HG03139 (cell line): Measurements from ENCODE around the gene INSIG1.

ENCODE experiments used
- ATAC-seq: cut with Tn5 transposase; IDR thresholded peaks from one replicate; pipeline ENCODE4 v1.9.1; 2021; ENCODE audit not compliant: unreplicated experiment

Gene INSIG1

DNA sequence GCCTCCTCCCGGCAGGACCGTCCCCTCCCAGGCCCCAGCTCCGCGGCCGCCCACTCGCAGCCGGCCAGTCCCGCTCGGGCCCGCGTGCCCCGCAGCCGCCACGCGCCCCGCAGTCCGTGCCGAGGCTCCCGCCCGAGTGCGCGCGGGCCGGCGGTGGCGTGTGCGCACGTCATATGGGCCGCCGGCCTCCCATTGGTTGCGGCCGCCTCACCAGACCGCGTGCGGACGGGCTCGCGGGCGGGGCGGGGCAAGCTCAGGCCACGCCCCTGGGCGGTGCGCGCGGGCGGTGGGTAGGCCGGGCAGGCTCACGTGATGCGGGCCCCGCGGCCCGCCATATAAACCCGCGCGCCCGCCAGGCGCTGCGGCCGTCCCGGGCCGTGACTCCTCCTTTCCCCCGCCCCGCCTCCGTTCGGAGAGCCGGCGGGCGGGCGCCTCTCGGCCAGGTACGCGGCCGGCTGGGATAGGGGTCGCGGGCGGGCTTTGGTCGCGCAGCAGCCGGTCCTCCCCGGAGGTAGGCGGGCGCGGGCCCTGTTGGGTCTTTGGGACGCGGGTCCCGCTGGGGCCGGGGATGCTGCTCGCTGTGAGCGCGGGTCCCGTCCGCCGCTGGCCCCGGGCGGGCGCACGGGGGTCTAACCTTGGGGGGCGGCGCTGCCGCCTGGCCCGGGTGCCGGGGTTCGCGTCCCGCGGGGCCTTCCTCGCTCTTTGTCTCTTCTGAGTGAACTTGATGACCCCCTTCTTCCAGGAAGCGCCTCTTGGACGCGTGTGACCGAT, at the start of gene INSIG1:
Gene INSIG1 (plus strand): TSS at position 362 of the 771 bp plus-strand sequence. CDS start 408 bp downstream, at position 770.
- peak; percentile 54 for ATAC-seq

DNA sequence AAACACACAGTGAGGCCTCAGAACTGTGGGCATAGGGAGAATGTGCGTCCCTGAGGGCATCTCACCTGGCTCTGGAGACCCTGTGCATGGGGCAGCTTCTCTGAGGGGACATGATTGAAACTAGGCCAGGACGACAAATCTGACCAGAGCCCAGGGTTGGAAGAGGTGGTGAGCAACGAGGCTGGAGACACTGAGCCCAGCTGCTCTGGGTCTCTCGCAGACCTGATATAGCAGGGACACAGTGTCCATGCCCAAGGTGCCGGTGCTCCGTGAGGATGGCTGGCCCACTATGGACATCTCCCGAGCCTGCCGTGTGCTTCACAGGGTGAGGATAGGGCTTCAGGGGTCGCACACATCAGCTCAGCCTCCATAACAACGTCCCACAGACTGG, 49.3 kb upstream of the INSIG1 start:
- ATAC-seq, result no peak

DNA sequence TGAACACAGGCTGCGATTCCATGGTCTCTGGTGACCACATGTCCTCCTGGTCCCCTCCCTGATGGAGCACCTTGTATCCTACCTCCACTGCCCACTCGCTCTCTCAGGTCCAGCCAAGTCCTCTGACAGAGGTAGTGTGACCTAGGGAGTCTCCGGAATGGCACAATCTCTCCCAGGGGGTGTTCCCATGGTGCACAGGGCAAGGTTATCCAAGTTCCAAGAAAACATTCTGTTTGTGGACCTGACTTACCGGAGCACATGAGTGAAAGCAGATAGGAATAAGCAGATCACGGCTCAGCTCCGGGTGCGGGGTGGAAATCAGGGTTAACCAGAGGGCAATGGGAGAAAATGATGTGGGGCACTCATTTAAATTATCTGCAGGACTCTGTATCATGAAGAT, 45.8 kb upstream of the INSIG1 start:
- ATAC-seq, result no peak

DNA sequence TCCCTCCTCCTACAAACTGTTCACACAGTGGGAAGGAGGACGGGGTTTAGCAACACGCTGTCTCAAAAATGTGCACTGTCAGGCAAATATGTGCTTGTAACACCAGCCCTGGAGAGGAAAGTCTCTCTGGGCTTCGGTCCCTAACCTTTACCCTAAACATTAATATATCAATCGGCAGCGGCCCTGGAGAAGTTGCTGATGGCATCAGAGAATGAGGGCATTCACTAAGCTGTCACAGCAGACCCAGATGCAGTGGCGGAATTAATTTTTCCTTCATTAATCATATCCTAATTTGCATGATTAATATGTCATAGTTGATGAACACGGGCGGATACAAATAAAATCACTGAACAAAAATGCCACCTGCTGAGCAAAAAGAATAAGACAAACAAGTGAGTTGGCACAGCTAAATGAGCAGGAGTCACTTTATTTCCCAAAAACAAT, 45.2 kb upstream of the INSIG1 start:
- ATAC-seq, result no peak

DNA sequence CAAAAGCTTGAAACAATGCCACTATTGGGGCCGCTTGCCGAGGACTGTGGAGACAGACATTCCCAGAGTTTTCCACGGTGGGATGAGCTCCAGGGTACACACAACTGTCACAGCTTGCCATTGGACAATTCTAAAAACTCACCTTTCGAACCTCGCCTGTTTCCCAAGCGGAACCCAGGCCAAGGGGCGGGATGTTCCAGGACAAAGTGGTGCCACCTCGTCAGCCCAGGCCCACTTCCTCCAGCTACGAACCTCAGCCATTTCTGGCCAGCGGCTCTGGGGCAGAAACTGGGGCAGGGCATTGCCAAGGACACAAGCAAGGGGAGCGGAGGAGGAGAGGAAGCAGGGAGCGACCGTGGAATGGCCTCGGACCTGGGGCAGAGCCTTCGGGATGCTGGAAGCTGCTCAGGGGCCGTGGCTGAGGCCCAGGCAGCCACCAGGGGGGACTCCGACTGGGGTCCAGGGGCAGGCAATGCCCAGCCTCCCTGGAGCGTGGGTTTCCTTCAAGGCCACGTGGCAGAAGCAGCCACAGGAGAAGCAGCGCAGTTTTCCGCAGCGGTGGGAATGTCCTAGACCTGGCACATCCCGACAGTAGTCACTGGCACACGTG, 44.7 kb upstream of the INSIG1 start:
- ATAC-seq, result no peak

DNA sequence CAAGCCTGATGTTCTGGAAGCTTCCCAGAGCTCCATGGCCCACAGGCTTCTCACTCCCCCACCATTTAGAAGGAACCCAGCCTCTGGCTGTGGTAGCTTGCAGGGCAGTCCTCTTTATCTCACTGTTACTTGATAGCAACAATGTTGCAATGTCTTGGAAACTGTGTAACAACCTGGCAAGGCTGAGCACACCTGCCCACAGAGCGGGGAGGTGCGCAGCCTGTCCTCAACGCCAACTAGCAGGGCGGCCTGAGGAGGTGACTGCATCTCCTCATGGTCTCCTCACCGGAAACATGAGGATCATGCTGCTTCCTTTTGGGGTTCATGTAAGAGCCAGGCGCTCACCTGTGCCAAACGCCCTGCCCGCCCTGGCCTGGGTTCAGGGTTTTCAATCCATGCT, 43.7 kb upstream of the INSIG1 start:
- no peak for ATAC-seq

DNA sequence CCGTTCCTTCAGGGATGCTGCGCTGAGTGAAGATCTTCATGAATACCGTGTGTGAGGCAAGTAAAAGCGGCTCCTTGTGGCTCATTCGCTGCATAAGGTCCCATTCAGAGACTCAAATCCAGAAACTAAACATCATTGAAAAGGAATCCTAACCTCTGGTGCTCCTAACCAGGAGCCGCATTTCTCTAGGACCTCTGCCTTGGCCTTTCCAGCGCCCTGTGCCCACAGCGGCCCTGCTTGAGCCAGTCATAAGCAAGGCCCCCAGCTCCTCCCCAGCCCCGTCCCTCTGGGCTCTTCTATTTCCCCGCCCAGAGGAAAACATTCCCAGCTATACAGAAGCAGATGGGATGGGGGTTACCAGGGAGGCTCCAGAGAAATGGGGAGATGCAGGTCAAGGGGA, 42.6 kb upstream of the INSIG1 start:
- no peak for ATAC-seq

DNA sequence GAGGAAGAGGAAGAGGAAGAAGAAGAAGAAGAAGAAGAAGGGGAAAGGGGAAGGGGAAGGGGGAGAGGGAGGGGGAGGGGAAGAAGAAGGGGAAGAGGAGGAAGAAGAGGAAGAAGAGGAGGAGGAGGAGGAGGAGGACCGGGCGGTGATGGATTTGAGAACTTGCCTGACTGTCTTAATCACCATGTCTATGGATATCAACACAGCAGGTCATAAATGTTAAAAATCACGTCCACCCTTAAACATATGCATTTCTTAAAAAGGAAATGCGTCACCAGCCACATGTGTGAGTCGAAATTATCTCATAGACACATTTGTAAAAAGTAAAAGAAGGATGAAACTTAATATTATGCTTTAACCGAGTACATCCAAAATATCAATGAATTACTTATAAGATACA, 42.1 kb upstream of the INSIG1 start:
- ATAC-seq, result no peak

DNA sequence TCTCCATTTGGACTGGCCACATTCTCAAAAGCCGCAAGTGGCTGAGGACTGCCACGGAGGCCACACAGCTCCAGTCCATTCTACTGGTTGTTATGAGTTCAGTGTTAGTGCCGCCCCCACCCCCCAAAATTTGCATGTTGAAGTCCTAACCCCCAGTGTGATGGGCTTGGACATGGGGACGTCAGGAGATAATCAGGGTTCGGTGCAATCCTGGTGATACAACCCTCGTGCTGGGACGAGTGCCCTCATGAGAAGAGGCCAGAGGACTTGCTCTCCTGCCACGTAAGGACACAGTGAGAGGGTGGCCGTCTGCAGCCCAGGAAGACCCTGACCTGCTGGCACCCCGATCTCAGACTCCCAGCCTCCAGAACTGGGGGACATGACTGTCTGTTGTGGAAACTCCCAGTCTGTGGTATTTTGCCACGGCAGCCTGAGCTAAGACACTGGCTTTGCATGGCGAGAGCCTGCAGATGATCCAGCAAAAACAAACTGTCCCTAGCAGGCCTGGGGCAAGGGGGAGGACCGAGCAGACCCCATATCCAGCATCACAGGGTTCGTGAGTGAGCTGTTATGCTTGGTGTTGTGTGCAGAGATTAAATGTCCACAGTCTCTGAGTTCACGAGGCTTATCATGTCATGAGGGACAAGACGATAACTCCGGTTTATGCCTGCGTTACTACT, 41.5 kb upstream of the INSIG1 start:
- ATAC-seq, result no peak

DNA sequence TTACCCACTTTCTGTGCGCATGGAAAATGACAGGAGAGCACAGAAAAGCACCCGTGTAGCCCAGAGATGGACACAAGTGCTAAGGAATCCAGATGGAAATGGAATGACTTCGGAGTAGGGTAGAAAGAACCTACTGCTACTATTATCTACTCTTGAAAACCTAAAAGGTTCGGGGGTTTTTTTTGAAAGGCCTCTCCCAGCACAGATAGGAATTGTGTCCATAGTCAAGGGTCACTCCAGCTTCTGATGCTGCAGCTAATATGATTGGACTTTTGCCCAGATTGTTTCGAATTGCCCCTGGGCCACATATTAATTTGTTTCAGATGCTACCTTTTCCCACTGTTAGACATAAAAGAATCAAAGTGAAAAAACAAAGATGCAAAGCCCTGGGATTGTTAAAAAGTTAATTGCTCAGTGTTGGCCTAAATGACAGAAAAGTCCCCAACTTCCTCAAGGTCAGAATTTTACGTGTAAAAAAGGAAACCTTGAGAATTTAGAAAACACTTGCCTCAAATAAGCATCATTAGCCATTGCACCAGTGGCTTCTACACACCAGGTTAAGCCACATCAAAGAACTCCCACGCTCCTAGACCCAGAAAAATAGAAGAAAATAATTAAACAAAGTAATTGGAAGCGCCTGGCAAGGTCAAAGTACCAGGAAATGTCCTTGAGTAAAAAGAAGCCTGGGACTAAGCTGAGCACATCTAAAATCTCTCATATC, 40.8 kb upstream of the INSIG1 start:
- ATAC-seq, result no peak

DNA sequence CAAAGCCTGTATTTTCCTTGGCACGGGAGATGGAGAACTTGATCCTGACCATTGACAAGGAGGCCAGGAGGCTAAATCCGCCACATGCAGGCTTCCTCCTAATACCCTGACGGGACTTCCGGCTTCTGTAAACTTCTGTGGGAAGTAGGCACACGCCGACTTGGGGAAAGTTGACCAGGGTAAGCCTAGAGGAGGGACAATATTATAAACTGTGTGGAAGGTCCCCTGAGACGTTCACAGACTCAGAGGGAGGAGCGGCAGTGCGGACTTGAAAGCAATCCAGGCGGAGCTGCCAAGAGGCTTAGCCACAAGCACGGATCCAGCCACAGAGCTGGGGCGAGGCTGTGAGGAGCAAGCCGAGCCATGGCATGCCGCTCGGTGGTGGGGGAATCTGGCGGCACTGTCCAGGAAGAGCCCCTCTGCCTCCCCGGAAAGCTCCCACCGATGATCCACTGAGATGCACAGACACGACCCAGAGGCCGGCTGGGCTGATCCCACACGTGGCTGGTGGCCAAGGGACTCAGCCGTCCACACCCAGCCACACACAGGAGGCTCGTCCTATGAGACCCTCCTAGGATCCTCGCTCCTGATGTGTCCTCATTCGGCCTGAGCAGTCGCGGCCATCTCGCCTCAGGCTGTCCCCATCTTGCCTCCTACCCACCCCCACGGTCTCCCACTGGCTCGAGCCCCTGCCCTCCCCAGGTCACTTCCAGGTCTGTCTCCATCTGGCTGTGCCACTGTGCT, 40.0 kb upstream of the INSIG1 start:
- ATAC-seq, result no peak

DNA sequence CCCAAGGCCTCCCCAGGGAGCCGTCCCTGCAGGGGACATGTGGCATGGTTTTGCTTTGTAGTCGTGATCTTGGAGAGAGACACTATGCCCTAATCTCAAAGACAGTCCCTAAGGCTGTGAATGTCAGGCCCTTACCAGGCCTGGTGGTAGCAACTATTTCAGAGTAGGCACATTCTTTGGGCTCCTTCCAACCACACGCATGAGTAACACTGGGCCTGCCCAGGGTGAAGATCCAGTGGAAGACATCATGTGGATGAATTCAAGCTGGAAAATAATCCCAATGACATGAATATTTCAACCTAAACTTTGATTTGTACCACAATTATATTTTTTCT, 39.5 kb upstream of the INSIG1 start:
- no peak for ATAC-seq

DNA sequence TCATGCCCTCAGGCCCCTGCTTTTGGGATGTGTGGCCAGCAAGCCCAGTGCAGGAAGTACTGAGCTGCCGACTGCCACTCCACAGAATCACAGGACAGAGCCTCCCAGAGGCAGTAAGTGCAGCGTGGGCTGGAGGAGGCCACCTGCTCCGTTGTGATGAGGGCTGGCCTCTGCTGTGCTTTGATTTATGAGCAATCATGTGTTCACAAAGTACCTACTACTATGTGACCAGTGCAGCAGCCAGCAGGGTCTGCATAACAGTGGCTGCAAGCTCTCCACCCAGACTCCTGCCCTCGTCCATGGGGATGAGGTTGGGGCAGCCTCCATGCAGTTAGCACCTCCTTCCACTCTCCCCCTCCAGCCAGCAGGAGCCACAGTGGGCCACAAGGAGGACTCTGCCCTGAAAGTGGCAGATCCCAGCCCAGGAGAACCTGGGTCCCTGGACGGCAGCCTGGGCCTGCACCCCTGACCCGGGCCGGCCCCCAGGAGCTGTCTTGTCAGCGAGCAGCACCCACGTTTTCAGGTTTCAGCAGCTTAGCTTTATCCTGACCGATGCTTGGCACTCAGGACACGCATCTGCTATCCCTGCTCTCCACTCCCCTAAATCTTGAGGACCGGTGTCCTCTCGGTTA, 37.7 kb upstream of the INSIG1 start:
- no peak for ATAC-seq

DNA sequence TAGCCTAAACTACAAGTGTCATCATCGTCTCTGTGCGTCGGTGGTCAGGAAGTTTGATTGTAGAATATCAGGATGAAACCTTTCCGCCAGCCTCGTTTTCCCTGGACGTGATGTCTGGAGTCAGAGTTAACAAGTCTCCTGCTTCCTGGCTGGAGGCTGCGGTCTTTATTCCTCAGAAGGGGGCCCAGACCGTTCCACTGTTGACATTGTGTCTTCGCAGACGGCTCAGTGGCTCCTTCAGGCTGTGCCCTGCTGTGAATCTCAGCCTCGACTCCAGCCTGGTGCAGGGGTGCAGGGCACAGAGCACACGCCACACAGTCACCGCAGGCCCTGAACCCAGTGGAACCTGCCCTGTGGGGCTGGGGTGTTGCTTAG, 37.2 kb upstream of the INSIG1 start:
- no peak for ATAC-seq

DNA sequence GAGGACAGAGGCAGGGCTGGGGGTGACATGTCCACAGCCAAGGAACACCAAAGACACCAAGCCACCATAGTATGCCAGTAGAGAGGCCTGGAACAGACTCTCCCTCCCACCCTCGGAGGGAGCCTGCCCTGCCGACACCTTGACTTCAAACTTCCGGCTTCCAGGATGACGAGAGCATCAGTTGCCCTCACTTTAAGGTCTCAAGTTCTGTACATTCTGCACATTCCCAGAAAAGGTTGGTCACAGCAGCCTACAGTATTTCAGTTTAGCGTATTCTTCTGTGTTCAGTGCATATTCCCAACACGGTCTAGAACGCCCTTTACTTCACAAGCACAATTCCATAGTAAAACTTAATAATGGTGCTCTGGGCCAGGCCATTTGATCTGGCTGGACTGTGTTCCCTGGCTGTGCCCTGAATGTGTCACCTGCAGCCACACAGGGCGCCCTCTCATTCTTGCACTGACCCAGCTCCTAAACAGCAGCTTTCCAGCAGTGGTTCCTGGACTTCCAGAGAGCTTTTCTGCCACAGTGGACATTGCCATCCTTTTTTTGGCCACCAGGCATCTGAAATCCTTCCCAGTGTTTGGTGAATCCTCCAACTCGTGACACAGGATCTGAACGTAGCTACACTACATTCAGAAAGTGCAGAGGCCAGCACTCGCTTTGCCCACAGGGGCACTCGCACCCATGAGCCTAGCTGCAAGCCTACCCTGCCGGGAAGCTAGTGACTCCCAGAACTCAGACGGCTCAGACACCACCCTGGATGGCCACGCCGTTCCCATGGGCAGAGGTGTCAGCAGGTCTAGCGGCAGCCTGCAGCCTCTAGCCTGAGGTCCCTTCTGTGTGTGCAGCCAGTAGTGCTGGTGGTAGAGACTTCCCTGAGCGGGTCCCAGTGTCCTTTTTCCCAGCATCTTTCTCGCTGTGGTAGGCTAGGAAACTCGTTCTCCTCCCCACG, 36.4 kb upstream of the INSIG1 start:
- no peak for ATAC-seq

DNA sequence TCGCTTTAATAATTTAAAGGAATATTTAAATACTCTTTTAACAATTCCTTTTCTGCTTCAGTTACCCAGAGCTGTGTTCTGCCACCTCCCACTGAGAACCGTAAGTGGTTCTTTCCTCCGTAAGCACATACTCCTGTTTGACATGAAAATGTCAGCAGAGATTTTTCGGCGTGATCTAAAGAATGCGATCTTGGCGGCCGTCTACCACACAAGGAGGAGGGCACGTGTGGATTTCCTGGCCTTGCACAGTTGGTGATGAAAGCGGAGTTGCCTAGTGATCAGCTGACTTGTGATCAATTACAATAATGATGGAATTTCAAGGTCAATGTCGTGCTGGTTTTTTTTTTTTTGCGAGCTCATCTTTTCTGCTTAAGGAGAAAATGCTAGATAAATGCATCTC, 35.6 kb upstream of the INSIG1 start:
- ATAC-seq, result no peak

DNA sequence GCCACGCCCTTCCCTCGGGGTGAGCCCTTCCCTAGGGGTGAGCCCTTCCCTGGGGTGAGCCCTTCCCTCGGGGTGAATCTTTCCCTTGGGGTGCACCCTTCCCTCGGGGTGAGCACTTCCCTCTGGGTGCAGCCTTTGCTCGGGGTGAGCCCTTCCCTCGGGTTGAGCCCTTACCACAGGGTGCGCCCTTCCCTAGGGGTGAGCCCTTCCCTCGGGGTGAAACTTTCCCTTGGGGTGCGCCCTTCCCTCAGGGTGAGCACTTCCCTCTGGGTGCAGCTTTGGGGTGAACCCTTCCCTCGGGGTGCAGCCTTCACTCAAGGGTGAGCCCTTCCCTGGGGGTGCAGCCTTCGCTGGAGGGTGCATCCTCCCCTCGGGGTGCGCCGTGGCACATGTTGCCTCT, 34.6 kb upstream of the INSIG1 start:
- no peak for ATAC-seq

DNA sequence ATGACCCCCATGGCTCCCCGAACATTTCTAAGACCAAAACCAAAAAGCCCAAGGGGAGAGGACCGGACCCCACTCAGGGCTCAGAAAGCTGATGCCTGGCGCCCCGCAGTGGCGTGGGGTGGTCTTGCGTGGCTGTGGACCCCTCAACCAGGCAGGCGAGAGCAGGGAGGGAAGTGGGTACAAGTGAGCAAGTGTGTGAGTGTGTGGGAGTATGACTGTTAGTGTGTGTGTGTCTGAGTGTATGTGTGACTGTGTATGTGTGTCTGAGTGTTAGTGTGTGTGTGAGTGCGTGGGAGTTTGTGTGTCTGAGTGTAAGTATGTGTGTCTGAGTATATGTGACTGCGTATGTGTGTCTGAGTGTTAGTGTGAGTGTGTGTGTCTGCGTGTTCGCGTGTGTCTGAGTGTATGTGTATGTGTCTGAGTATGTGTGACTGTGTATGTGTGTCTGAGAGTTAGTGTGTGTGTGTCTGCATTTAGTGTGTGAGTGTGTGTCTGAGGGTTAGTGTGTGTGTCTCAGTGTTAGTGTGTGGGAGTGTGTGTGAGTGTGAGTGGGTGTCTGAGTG, 34.0 kb upstream of the INSIG1 start:
- ATAC-seq, result no peak

DNA sequence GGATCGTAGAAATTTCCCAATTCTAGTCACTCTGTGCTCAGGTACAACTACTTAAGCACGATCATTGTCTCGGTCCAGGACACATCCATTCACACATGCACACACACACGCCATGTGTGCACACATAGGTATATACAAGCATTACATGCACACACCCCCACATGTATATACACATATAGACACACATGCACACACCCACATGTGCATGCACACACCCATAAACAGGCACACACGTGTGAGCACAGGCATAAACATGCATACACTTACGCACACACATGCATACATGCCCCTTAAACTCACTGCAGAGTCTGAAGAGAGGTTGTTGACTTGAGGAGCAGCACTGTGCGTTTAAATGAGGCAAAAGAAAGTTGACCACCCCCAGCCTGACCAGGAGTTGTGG, 32.5 kb upstream of the INSIG1 start:
- no peak for ATAC-seq
